BJ (cell line): Measurements from ENCODE around the gene DRAP1. TPM values are rescaled to one million over a fixed set of nuclear protein-coding genes. Genes with fewer than 3 reads are reported as not detected.

Source experiments
- CTCF ChIA-PET: fragments of 350-600 bp; formaldehyde crosslinking; extraction: SDS; loops from one replicate; lab custom pipeline; 2021; ENCODE audit warnings: antibody characterized with exemption, inconsistent platforms; lab: Yijun Ruan, JAX
- POLR2A ChIA-PET: fragments of 300-600 bp; sonication (Branson Sonifier 250); formaldehyde crosslinking; extraction: SDS; loops from one replicate; lab custom pipeline; 2021; ENCODE audit warnings: antibody characterized with exemption; lab: Charles Lee
- DNase-seq: peaks from one replicate; pipeline ENCODE4 v3.0.0-alpha.2; 2011; ENCODE audit warnings: low read depth
- H3K27me3 ChIP-seq: 2 replicates; pipeline ENCODE4 v1.6.0; 2011; ENCODE audit warnings: low read length; ENCODE audit not compliant: control insufficient read depth, insufficient read depth
- H3K36me3 ChIP-seq: 2 replicates; pipeline ENCODE4 v1.5.1; 2011; ENCODE audit warnings: low read length; ENCODE audit not compliant: control insufficient read depth, insufficient read depth
- H3K4me3 ChIP-seq: 2 replicates; pipeline ENCODE4 v1.5.1; 2011; ENCODE audit warnings: low read depth, mild to moderate bottlenecking, control low read depth, low read length
- CTCF ChIP-seq: IDR thresholded peaks from 2 replicates; pipeline ENCODE4 v1.5.1; 2011; ENCODE audit warnings: low read depth, mild to moderate bottlenecking, control low read depth, inconsistent platforms, low read length, moderate library complexity; ENCODE audit not compliant: insufficient read depth
- polyA plus RNA-seq: library from polyadenylated mRNA; depleted of rRNA; stranded (reverse); fragments of >200 nt; gene quantifications from 2 replicates; pipeline ENCODE4 v1.2.3, GENCODE V29; 2011

The DRAP1 gene
- polyA plus RNA-seq, 1 experiment = 137 TPM

- Histone ChIP-seq H3K4me3 (no peak overlapping the region), H3K36me3 (peaks cover 5% of the 10 kb centered on the region), H3K27me3 (no peaks in the 10 kb centered on the region)
- POLR2A ChIA-PET = interaction anchor here (0.6 to 1.6 kb wide), 6 partner anchors 13 to 56 kb away, joined by 3 to 6 read pairs (median 4); partner anchors contain the start of genes CCDC85B and FOSL1
- DNase-seq = peak; percentile 89
- no peak for TF ChIP-seq CTCF
- CTCF ChIA-PET = interaction anchor here (1.2 to 4.8 kb wide), 4 partner anchors 13 to 56 kb away, joined by 3 to 60 read pairs (median 12); partner anchors contain the start of genes CCDC85B, FIBP and MUS81
Measured at GRCh38 chr11:65915821-65916251, 3.4 kb upstream of the DRAP1 start.

GRCh38 chr11:65916391-65916790, 2.8 kb upstream of the DRAP1 start:
- Histone ChIP-seq H3K4me3 (no peak overlapping the region), H3K36me3 (peaks cover 6% of the 10 kb centered on the region), H3K27me3 (no peaks in the 10 kb centered on the region)
- CTCF ChIA-PET = interaction anchor here (1.2 to 4.8 kb wide), 4 partner anchors 14 to 57 kb away, joined by 3 to 60 read pairs (median 12); partner anchors contain the start of genes CCDC85B, FIBP and MUS81
- TF ChIP-seq CTCF = no peak
- no peak for DNase-seq
- POLR2A ChIA-PET = interaction anchor here (1.0 to 1.6 kb wide), 3 partner anchors 13 to 57 kb away, joined by 4 to 6 read pairs (median 5); partner anchors contain the start of gene CCDC85B

GRCh38 chr11:65917077-65917433, 2.2 kb upstream of the DRAP1 start:
- TF ChIP-seq CTCF = no peak
- ChIA-PET CTCF (interaction anchor here (2.0 to 4.8 kb wide), 2 partner anchors 27 to 33 kb away, joined by 9 to 60 read pairs; partner anchors contain the start of genes CCDC85B and FIBP), POLR2A (no interaction called here)
- no peak for DNase-seq
- peak overlapping the region; percentile 87 for H3K4me3 ChIP-seq
- H3K36me3 ChIP-seq = peaks cover 9% of the 10 kb centered on the region
- H3K27me3 ChIP-seq = no peaks in the 10 kb centered on the region

- ChIA-PET POLR2A (no interaction called here), CTCF (interaction anchor here (1.0 to 4.8 kb wide), 4 partner anchors 15 to 138 kb away, joined by 3 to 60 read pairs (median 6); partner anchors contain the start of genes CCDC85B and FIBP)
- DNase-seq = no peak
- TF ChIP-seq CTCF = no peak
- Histone ChIP-seq H3K4me3 (peak overlapping the region; percentile 87), H3K36me3 (peaks cover 9% of the 10 kb centered on the region), H3K27me3 (no peaks in the 10 kb centered on the region)
Measured at GRCh38 chr11:65917434-65918210, 1.6 kb upstream of the DRAP1 start.
